Thyroid gland (tissue), 4 donors: Measurements from ENCODE around the gene ITPR2.

Experiments used
- POLR2A ChIP-seq, 2 donors: fragments of 450-650 bp; IDR thresholded peaks; one replicate each; pipeline ENCODE4 v1.6.1; 2017; ENCODE audit warnings: antibody characterized with exemption in 2 of 2, mild to moderate bottlenecking in 2 of 2, moderate library complexity in 1 of 2
- TF ChIP-seq, protein P1 (sequence below), 6 experiments: fragments of 200-600 bp in 3 of 6; fragments of 450-650 bp in 3 of 6; sonication (generic) in 3 of 6; IDR thresholded peaks; one replicate each; pipeline ENCODE4 v1.5.1; 2016 to 2019; ENCODE audit warnings: antibody characterized with exemption in 6 of 6, mild to moderate bottlenecking in 2 of 6, inconsistent platforms in 1 of 6, moderate library complexity in 1 of 6

GRCh38 chr12:26303418-26303817 lies 529.6 kb downstream of the ITPR2 start:
- TF ChIP-seq, protein P1, sequence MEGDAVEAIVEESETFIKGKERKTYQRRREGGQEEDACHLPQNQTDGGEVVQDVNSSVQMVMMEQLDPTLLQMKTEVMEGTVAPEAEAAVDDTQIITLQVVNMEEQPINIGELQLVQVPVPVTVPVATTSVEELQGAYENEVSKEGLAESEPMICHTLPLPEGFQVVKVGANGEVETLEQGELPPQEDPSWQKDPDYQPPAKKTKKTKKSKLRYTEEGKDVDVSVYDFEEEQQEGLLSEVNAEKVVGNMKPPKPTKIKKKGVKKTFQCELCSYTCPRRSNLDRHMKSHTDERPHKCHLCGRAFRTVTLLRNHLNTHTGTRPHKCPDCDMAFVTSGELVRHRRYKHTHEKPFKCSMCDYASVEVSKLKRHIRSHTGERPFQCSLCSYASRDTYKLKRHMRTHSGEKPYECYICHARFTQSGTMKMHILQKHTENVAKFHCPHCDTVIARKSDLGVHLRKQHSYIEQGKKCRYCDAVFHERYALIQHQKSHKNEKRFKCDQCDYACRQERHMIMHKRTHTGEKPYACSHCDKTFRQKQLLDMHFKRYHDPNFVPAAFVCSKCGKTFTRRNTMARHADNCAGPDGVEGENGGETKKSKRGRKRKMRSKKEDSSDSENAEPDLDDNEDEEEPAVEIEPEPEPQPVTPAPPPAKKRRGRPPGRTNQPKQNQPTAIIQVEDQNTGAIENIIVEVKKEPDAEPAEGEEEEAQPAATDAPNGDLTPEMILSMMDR (IDR thresholded peaks at IDR 0.05) = no peak
- no peak for TF ChIP-seq POLR2A (IDR thresholded peaks at IDR 0.05)
